ENCODE measurements around the gene PCSK4. TPM values are rescaled to one million over a fixed set of nuclear protein-coding genes. Genes with fewer than 3 reads are reported as not detected.

The PCSK4 gene
- total and polyA plus RNA-seq, 12 donors: 0.38 to 3.9 (median 1.4) TPM

DNA sequence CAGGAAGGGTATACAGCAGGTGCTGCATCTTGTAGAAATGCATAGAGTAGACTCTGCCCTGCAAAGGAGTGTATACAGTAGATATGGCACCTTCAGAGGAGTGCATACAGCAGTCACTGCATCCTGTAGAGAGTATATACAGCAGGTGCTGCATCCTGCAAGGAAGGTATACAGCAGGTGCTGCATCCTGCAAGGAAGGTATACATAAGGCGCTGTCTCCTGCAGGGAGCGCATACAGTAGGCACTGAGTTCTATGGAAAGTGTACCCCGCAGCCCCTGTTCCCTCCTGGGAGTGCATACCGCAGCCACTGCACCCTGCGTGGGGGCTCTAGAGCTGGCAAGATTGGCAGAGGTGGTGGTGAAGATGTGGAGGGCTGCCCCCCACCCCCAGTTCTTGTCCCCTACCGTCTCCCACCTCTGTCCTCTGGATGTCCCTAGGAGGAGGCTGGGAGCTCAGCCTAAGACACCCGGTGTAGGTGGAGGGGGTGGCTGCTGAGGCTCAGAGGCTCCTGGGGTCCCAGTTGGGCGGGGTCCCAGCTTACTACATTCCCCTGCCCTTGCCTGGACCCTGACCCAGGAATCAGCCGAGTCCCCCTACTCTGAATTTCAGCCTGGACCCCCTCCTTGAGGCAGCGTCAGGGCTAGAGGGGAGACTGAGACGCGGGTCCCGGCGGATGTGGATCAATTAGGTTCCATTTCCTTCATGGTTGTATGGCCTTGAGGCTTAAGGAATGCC is 25.0 kb upstream of the PCSK4 start:
- Histone ChIP-seq H3K27ac (no peak overlapping the region), H3K36me3 (no peaks in the 10 kb centered on the region), H3K27me3 (peaks cover 0 to 52% (median 17%) of the 10 kb centered on the region in 7 donors), H3K9me3 (no peaks in the 10 kb centered on the region), H3K4me1 (peaks cover 7 to 39% (median 17%) of the 10 kb centered on the region in 9 donors), H3K4me3 (no peak overlapping the region)
- ATAC-seq (no peak), DNase-seq (no peak)
- WGBS, 2 donors: 68 to 72% methylated on average over 14 of the region's 14 CpGs
- TF ChIP-seq, protein P1, sequence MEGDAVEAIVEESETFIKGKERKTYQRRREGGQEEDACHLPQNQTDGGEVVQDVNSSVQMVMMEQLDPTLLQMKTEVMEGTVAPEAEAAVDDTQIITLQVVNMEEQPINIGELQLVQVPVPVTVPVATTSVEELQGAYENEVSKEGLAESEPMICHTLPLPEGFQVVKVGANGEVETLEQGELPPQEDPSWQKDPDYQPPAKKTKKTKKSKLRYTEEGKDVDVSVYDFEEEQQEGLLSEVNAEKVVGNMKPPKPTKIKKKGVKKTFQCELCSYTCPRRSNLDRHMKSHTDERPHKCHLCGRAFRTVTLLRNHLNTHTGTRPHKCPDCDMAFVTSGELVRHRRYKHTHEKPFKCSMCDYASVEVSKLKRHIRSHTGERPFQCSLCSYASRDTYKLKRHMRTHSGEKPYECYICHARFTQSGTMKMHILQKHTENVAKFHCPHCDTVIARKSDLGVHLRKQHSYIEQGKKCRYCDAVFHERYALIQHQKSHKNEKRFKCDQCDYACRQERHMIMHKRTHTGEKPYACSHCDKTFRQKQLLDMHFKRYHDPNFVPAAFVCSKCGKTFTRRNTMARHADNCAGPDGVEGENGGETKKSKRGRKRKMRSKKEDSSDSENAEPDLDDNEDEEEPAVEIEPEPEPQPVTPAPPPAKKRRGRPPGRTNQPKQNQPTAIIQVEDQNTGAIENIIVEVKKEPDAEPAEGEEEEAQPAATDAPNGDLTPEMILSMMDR (IDR thresholded peaks at IDR 0.05): no peak
- intact Hi-C loops (cut with DNase I): loop anchor here in 4 of 10 donors (5.0 to 10.0 kb wide), 3 partner anchors 50 to 238 kb away; partner anchors contain the start of gene FAM174C (in 1 of the 4)

DNA sequence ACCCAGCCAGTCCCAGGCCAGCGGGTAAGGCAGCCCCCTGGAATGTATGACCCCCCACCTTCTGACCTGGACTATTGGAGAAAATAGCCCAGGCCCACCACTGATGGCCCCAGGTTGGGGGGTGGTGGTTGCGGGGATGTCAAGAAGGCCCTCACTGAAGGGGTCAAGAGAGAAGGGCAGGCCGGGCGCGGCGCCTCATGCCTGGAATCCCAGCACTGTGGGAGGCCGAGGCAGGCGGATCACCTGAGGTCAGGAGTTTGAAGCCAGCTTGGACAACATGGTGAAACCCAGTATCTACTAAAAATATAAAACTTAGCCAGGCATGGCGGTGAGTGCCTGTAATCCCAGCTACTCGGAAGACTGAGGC is 24.1 kb upstream of the PCSK4 start:
- DNase-seq (no peak), ATAC-seq (no peak)
- Histone ChIP-seq H3K36me3 (no peaks in the 10 kb centered on the region), H3K4me3 (no peak overlapping the region), H3K4me1 (peaks cover 7 to 45% (median 17%) of the 10 kb centered on the region in 9 donors), H3K27me3 (peaks cover 0 to 58% (median 17%) of the 10 kb centered on the region in 7 donors), H3K9me3 (no peaks in the 10 kb centered on the region), H3K27ac (peak overlapping the region in 2 of 10 donors; percentile 93 to 94)
- WGBS, 2 donors: 73 to 76% methylated on average over 10 of the region's 10 CpGs
- intact Hi-C loops (cut with DNase I): loop anchor here in 4 of 10 donors (5.0 to 10.0 kb wide), 3 partner anchors 49 to 237 kb away; partner anchors contain the start of gene FAM174C (in 1 of the 4)
- TF ChIP-seq, protein P1 (IDR thresholded peaks at IDR 0.05): no peak

DNA sequence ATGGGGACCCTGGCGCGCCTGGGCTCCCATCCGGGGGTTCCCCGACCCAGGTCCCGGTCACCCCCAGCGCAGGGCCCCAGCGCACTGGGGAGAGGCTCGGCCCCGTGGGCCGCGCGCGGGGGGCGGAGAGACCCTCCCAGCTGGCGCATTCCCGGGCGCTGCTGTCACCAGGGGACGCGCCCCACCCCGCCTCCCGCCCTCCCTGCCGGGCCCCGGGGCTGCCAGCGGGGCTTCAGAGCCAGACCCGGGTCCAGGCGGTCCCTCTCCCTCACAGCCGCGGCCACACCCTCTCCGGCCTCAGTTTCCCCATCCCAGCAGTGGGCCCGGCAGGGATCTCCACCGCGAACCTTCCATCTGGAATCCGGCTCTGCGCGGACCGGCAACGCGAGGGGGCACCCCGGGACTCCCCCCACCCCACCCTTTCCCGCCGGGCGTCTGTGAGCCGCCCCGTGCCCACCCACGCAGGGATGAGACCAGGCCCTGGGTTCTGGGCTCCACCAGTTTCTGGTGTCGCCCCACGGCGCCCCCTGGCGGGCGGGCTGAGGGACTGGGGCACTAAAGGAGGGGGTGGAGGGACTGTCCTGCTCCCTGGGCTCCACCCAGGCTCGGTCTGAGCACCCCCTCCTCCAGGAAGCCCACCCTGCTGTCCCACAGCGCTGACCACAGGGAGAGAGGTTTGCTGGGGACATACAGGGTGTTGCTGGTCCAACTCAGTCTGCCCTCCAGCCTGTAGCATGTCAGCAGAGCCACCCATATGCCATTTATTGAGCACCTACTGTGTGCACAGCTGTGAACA is 23.5 kb upstream of the PCSK4 start:
- ATAC-seq (peak; percentile 34 to 63 (median 49)), DNase-seq (peak in 1 of 2 donors; percentile 60)
- H3K36me3 ChIP-seq: no peaks in the 10 kb centered on the region
- H3K9me3 ChIP-seq: peaks cover 0 to 1% (median 0%) of the 10 kb centered on the region in 11 donors
- H3K27ac ChIP-seq: peak overlapping the region; percentile 77 to 97 (median 90)
- intact Hi-C loops (cut with DNase I): loop anchor here in 4 of 10 donors (5.0 to 10.0 kb wide), 3 partner anchors 49 to 236 kb away; partner anchors contain the start of gene FAM174C (in 1 of the 4)
- peaks cover 0 to 58% (median 17%) of the 10 kb centered on the region in 7 donors for H3K27me3 ChIP-seq
- H3K4me3 ChIP-seq: peak overlapping the region; percentile 43 to 74 (median 63)
- peaks cover 7 to 49% (median 17%) of the 10 kb centered on the region in 9 donors for H3K4me1 ChIP-seq
- 4 to 5% methylated on average over 50 to 51 of the region's 52 CpGs for WGBS, 2 donors
- TF ChIP-seq, protein P1 (IDR thresholded peaks at IDR 0.05): peak; percentile 37 to 69 (median 63)
